Measurements from ENCODE around the gene CFAP53. TPM values are rescaled to one million over a fixed set of nuclear protein-coding genes. Genes with fewer than 3 reads are reported as not detected.
A peak's percentile ranks its signal among the peaks of the same experiment; 100 is the strongest.

Gene CFAP53
- total RNA-seq, 1 donor from 2014 or later, result 0.68 TPM

DNA sequence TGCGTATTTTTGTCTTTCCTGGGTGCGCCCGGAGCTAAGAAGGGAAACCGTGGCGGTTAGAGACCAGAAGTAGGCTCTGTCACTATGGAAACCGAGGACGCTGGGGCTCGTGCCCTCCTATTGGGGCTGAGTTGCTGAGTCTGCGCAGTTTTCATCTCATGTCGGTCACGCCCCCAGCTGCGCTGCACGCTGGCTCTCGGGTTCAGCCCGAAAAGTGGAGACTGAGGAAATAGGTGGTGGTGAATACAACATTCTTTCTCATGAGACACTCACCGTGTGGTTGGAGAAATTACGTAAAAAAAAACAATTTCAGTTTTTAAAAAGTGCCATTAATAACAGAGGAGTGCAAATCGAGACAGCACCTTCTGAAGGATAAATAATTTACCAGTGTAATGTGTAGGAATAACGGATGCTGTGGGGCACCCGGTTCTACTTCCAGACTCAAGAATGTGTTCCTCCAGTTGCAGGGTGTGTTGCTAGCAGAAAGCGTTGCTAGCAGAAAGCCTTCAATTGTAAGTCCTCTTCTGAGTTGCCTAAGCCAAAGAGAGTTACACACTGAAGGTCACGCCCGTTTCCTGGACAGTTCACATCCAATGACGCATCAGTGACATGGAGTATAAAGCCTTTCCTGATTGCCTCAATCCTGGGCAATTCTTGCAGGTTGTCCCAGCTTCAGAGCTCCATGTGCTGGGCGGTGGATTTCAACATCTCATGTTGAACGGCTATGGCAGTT lies 41.6 kb upstream of the CFAP53 start:
- no peaks in the 10 kb centered on the region for H4K20me1 ChIP-seq (ENCODE audit: insufficient read depth, low read length)
- Mint-ChIP-seq H3K36me3 (ENCODE audit: low read depth, unreplicated experiment) (no peaks in the 10 kb centered on the region), H3K4me3 (ENCODE audit: unreplicated experiment) (peak overlapping the region; percentile 85), H3K4me1 (ENCODE audit: low read depth, unreplicated experiment) (peaks cover 5% of the 10 kb centered on the region), H3K27ac (ENCODE audit: unreplicated experiment) (peak overlapping the region; percentile 9), H3K9me3 (ENCODE audit: unreplicated experiment) (peaks cover 6% of the 10 kb centered on the region), H3K27me3 (ENCODE audit: low read depth, unreplicated experiment) (peaks cover 20% of the 10 kb centered on the region)
- peak; percentile 78 for DNase-seq (ENCODE audit: low read depth)
- peak overlapping the region; percentile 60 for H3K4me3 ChIP-seq (ENCODE audit: insufficient read depth, low read depth, low read length)
- peak overlapping the region; percentile 79 for H2AFZ ChIP-seq (ENCODE audit: low read depth, low read length)
- H3K79me2 ChIP-seq (ENCODE audit: insufficient read depth, low read length), result no peaks in the 10 kb centered on the region
- H3K9ac ChIP-seq (ENCODE audit: low read length), result no peak overlapping the region
- H3K27ac ChIP-seq (ENCODE audit: low read depth, low read length), result no peak overlapping the region
- no peak for TF ChIP-seq EZH2 (IDR thresholded peaks at IDR 0.05; ENCODE audit: insufficient read depth, low read length)
- TF ChIP-seq, protein P1, sequence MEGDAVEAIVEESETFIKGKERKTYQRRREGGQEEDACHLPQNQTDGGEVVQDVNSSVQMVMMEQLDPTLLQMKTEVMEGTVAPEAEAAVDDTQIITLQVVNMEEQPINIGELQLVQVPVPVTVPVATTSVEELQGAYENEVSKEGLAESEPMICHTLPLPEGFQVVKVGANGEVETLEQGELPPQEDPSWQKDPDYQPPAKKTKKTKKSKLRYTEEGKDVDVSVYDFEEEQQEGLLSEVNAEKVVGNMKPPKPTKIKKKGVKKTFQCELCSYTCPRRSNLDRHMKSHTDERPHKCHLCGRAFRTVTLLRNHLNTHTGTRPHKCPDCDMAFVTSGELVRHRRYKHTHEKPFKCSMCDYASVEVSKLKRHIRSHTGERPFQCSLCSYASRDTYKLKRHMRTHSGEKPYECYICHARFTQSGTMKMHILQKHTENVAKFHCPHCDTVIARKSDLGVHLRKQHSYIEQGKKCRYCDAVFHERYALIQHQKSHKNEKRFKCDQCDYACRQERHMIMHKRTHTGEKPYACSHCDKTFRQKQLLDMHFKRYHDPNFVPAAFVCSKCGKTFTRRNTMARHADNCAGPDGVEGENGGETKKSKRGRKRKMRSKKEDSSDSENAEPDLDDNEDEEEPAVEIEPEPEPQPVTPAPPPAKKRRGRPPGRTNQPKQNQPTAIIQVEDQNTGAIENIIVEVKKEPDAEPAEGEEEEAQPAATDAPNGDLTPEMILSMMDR (IDR thresholded peaks at IDR 0.05; ENCODE audit: insufficient read depth, low read depth, low read length), result no peak
- peaks cover 2% of the 10 kb centered on the region for H3K27me3 ChIP-seq (ENCODE audit: insufficient read depth, low read length)
- peaks cover 5% of the 10 kb centered on the region for H3K4me1 ChIP-seq (ENCODE audit: insufficient read depth, low read length)
- no peaks in the 10 kb centered on the region for H3K36me3 ChIP-seq (ENCODE audit: insufficient read depth, low read length)
- H3K4me2 ChIP-seq (ENCODE audit: low read length), result peak overlapping the region; percentile 84
- FAIRE-seq, result peak; percentile 37
- H3K9me3 ChIP-seq (ENCODE audit: insufficient read depth, low read depth, low read length), result no peaks in the 10 kb centered on the region

GRCh38 chr18:50307400-50307737 lies 41.1 kb upstream of the CFAP53 start:
- Histone ChIP-seq H3K9me3 (ENCODE audit: insufficient read depth, low read depth, low read length) (no peaks in the 10 kb centered on the region), H3K4me2 (ENCODE audit: low read length) (peak overlapping the region; percentile 84), H3K9ac (ENCODE audit: low read length) (no peak overlapping the region), H2AFZ (ENCODE audit: low read depth, low read length) (peak overlapping the region; percentile 79), H3K79me2 (ENCODE audit: insufficient read depth, low read length) (no peaks in the 10 kb centered on the region), H3K36me3 (ENCODE audit: insufficient read depth, low read length) (no peaks in the 10 kb centered on the region), H3K27me3 (ENCODE audit: insufficient read depth, low read length) (peaks cover 7% of the 10 kb centered on the region), H3K27ac (ENCODE audit: low read depth, low read length) (no peak overlapping the region), H4K20me1 (ENCODE audit: insufficient read depth, low read length) (no peaks in the 10 kb centered on the region), H3K4me1 (ENCODE audit: insufficient read depth, low read length) (peaks cover 5% of the 10 kb centered on the region), H3K4me3 (ENCODE audit: insufficient read depth, low read depth, low read length) (peak overlapping the region; percentile 60)
- H3K4me3 Mint-ChIP-seq (ENCODE audit: unreplicated experiment), result peak overlapping the region; percentile 85
- no peaks in the 10 kb centered on the region for H3K36me3 Mint-ChIP-seq (ENCODE audit: low read depth, unreplicated experiment)
- H3K27me3 Mint-ChIP-seq (ENCODE audit: low read depth, unreplicated experiment), result peaks cover 22% of the 10 kb centered on the region
- no peak for FAIRE-seq
- H3K4me1 Mint-ChIP-seq (ENCODE audit: low read depth, unreplicated experiment), result peaks cover 5% of the 10 kb centered on the region
- peaks cover 6% of the 10 kb centered on the region for H3K9me3 Mint-ChIP-seq (ENCODE audit: unreplicated experiment)
- TF ChIP-seq, protein P1 (IDR thresholded peaks at IDR 0.05; ENCODE audit: insufficient read depth, low read depth, low read length), result no peak
- no peak for TF ChIP-seq EZH2 (IDR thresholded peaks at IDR 0.05; ENCODE audit: insufficient read depth, low read length)
- no peak for DNase-seq (ENCODE audit: low read depth)
- peak overlapping the region; percentile 9 for H3K27ac Mint-ChIP-seq (ENCODE audit: unreplicated experiment)

DNA sequence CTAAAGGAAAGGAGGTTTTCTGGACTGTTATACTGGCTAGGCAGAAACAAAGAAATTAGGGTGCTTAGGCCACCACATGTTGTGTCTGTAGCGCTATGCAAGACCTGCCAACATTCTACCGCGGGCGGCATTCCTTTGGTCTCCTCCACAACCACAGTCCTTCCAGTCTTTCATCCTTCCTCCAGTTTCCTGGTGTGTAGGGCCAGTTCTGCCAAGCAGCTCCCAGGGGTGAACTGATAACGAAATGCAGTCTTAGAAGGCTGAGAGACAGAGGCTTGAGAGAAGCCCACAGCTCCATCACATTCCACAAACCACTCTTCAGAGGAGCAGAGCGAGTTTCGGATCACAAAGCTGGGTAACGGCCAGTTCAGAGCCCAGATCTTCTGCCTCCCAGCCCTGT lies 40.6 kb upstream of the CFAP53 start:
- no peak overlapping the region for H3K9ac ChIP-seq (ENCODE audit: low read length)
- H3K4me1 ChIP-seq (ENCODE audit: insufficient read depth, low read length), result peaks cover 5% of the 10 kb centered on the region
- H3K27ac ChIP-seq (ENCODE audit: low read depth, low read length), result no peak overlapping the region
- Mint-ChIP-seq H3K27me3 (ENCODE audit: low read depth, unreplicated experiment) (peaks cover 24% of the 10 kb centered on the region), H3K36me3 (ENCODE audit: low read depth, unreplicated experiment) (no peaks in the 10 kb centered on the region), H3K4me1 (ENCODE audit: low read depth, unreplicated experiment) (peaks cover 5% of the 10 kb centered on the region), H3K4me3 (ENCODE audit: unreplicated experiment) (peak overlapping the region; percentile 85), H3K9me3 (ENCODE audit: unreplicated experiment) (peaks cover 6% of the 10 kb centered on the region), H3K27ac (ENCODE audit: unreplicated experiment) (no peak overlapping the region)
- TF ChIP-seq, protein P1 (IDR thresholded peaks at IDR 0.05; ENCODE audit: insufficient read depth, low read depth, low read length), result no peak
- TF ChIP-seq EZH2 (IDR thresholded peaks at IDR 0.05; ENCODE audit: insufficient read depth, low read length), result no peak
- FAIRE-seq, result no peak
- H3K4me2 ChIP-seq (ENCODE audit: low read length), result peak overlapping the region; percentile 84
- H2AFZ ChIP-seq (ENCODE audit: low read depth, low read length), result peak overlapping the region; percentile 79
- no peaks in the 10 kb centered on the region for H3K36me3 ChIP-seq (ENCODE audit: insufficient read depth, low read length)
- peaks cover 7% of the 10 kb centered on the region for H3K27me3 ChIP-seq (ENCODE audit: insufficient read depth, low read length)
- H3K9me3 ChIP-seq (ENCODE audit: insufficient read depth, low read depth, low read length), result no peaks in the 10 kb centered on the region
- peak; percentile 87 for DNase-seq (ENCODE audit: low read depth)
- no peaks in the 10 kb centered on the region for H3K79me2 ChIP-seq (ENCODE audit: insufficient read depth, low read length)
- H3K4me3 ChIP-seq (ENCODE audit: insufficient read depth, low read depth, low read length), result peak overlapping the region; percentile 60
- H4K20me1 ChIP-seq (ENCODE audit: insufficient read depth, low read length), result no peaks in the 10 kb centered on the region

All from astrocyte (in vitro differentiated cells and primary cell).